IMR-90 (cell line): ENCODE results near the gene USH2A. TPM values are rescaled to one million over a fixed set of nuclear protein-coding genes. Genes with fewer than 3 reads are reported as not detected.

Source experiments
- ATAC-seq: fragments of 200-7000 bp; cut with Tn5 transposase; 2 replicates; pipeline ENCODE4 v1.9.1; 2020; ENCODE audit warnings: low read depth, mild to moderate bottlenecking, moderate library complexity
- BruUV-seq: library from RNA; stranded (reverse); fragments of 400-500 nt; replicated peaks from 2 replicates; lab custom pipeline; 2021; lab: Mats Ljungman, UMichigan
- CTCF ChIA-PET: fragments of 300-600 bp; formaldehyde crosslinking; extraction: SDS; loops from one replicate; lab custom pipeline; 2021; ENCODE audit warnings: antibody characterized with exemption; lab: Yijun Ruan, JAX
- POLR2A ChIA-PET: fragments of 300-600 bp; sonication (Branson Sonifier 250); formaldehyde crosslinking; loops from one replicate; lab custom pipeline; 2022; ENCODE audit warnings: antibody characterized with exemption; ENCODE audit not compliant: unreplicated experiment; lab: Charles Lee
- DNase-seq: peaks from one replicate; pipeline ENCODE4 v3.0.0; 2013
- H2AFZ ChIP-seq: replicated peaks from 2 replicates; pipeline ENCODE3; 2013; ENCODE audit warnings: low read length, mild to moderate bottlenecking; ENCODE audit not compliant: poor library complexity
- H2AK5ac ChIP-seq: 2 replicates; pipeline ENCODE4 v1.6.1; 2013; ENCODE audit warnings: low read depth, low read length, inconsistent platforms
- H2AK9ac ChIP-seq: replicated peaks from 2 replicates; pipeline ENCODE3; 2013; ENCODE audit warnings: mild to moderate bottlenecking, low read depth, low read length, moderate library complexity; ENCODE audit not compliant: poor library complexity
- H2BK120ac ChIP-seq: 2 replicates; pipeline ENCODE4 v1.6.1; 2013; ENCODE audit warnings: low read depth, low read length, inconsistent platforms
- H2BK15ac ChIP-seq: 3 replicates; pipeline ENCODE4 v1.6.1; 2013; ENCODE audit warnings: low read depth, low read length, inconsistent platforms
- H2BK20ac ChIP-seq: 2 replicates; pipeline ENCODE4 v1.6.1; 2013; ENCODE audit warnings: low read depth, mild to moderate bottlenecking, inconsistent platforms, low read length, moderate library complexity
- H2BK5ac ChIP-seq: 2 replicates; pipeline ENCODE4 v1.6.1; 2013; ENCODE audit warnings: mild to moderate bottlenecking, low read depth, low read length, inconsistent platforms; ENCODE audit not compliant: poor library complexity, severe bottlenecking
- H3K14ac ChIP-seq: replicated peaks from 2 replicates; pipeline ENCODE4 v1.6.1; 2013; ENCODE audit warnings: low read depth, low read length, inconsistent platforms
- H3K18ac ChIP-seq: 2 replicates; pipeline ENCODE4 v1.6.1; 2013; ENCODE audit warnings: low read depth, low read length, control low read depth
- H3K23ac ChIP-seq: 2 replicates; pipeline ENCODE4 v1.6.1; 2013; ENCODE audit warnings: low read depth, low read length, inconsistent platforms
- H3K27ac ChIP-seq: 2 replicates; pipeline ENCODE4 v1.5.1; 2013; ENCODE audit warnings: mild to moderate bottlenecking, control low read depth, low read length; ENCODE audit not compliant: insufficient read depth
- H3K27me3 ChIP-seq: 2 replicates; pipeline ENCODE4 v1.6.1; 2013; ENCODE audit warnings: low read length; ENCODE audit not compliant: control insufficient read depth, insufficient read depth
- H3K36me3 ChIP-seq: 2 replicates; pipeline ENCODE4 v1.6.1; 2013; ENCODE audit warnings: low read length, mixed read lengths; ENCODE audit not compliant: control insufficient read depth, insufficient read depth
- H3K4ac ChIP-seq: 2 replicates; pipeline ENCODE4 v1.6.1; 2013; ENCODE audit warnings: low read depth, low read length, inconsistent platforms
- H3K4me1 ChIP-seq: 2 replicates; pipeline ENCODE4 v1.6.1; 2013; ENCODE audit warnings: low read length, mixed read lengths; ENCODE audit not compliant: control insufficient read depth, insufficient read depth
- H3K4me2 ChIP-seq: 2 replicates; pipeline ENCODE4 v1.6.1; 2013; ENCODE audit warnings: low read depth, mild to moderate bottlenecking, control low read depth, low read length, moderate library complexity
- H3K4me3 ChIP-seq: 2 replicates; pipeline ENCODE4 v1.5.1; 2013; ENCODE audit warnings: low read depth, mild to moderate bottlenecking, control low read depth, low read length, moderate library complexity; ENCODE audit not compliant: insufficient read depth
- H3K56ac ChIP-seq: 2 replicates; pipeline ENCODE4 v1.6.1; 2013; ENCODE audit warnings: low read length, inconsistent platforms; ENCODE audit not compliant: insufficient read depth; ENCODE audit errors: extremely low read depth
- H3K79me1 ChIP-seq, 2 experiments: 2 replicates each; pipeline ENCODE4 v1.6.1; 2013; ENCODE audit warnings: low read length in 2 of 2, inconsistent platforms in 1 of 2, low read depth in 1 of 2
- H3K9ac ChIP-seq: 2 replicates; pipeline ENCODE4 v1.6.1; 2013; ENCODE audit warnings: low read depth, low read length, control low read depth
- H3K9me1 ChIP-seq: 2 replicates; pipeline ENCODE4 v1.6.1; 2013; ENCODE audit warnings: low read length, inconsistent platforms; ENCODE audit not compliant: insufficient read depth
- H3K9me3 ChIP-seq: 2 replicates; pipeline ENCODE4 v1.6.1; 2013; ENCODE audit warnings: low read length; ENCODE audit not compliant: control insufficient read depth, insufficient read depth
- H4K20me1 ChIP-seq: 2 replicates; pipeline ENCODE4 v1.6.1; 2013; ENCODE audit warnings: low read length, inconsistent platforms; ENCODE audit not compliant: insufficient read depth
- H4K5ac ChIP-seq: 2 replicates; pipeline ENCODE4 v1.6.1; 2013; ENCODE audit warnings: mild to moderate bottlenecking, low read depth, low read length, control low read depth
- H4K8ac ChIP-seq, 2 experiments: 2 replicates each; pipeline ENCODE4 v1.6.1; 2013; ENCODE audit warnings: low read depth in 2 of 2, low read length in 2 of 2, control low read depth in 1 of 2, inconsistent platforms in 1 of 2
- H4K91ac ChIP-seq: 2 replicates; pipeline ENCODE4 v1.6.1; 2013; ENCODE audit warnings: low read depth, low read length, inconsistent platforms; ENCODE audit not compliant: insufficient read depth
- BHLHE40 ChIP-seq: fragments of 150-350 bp; IDR thresholded peaks from 2 replicates; pipeline ENCODE4 v1.6.1; 2016; ENCODE audit warnings: mild to moderate bottlenecking, low read depth, low read length
- CHD1 ChIP-seq: IDR thresholded peaks from 2 replicates; pipeline ENCODE4 v1.6.1; 2012; ENCODE audit warnings: low read depth, low read length, improper control_type of control experiment
- CTCF ChIP-seq: conservative IDR thresholded peaks from 2 replicates; pipeline ENCODE4 v1.5.1; 2012; ENCODE audit warnings: mild to moderate bottlenecking, low read depth, low read length, improper control_type of control experiment
- ELK1 ChIP-seq: fragments of 150-350 bp; IDR thresholded peaks from 2 replicates; pipeline ENCODE4 v1.6.1; 2016; ENCODE audit warnings: low read depth, mild to moderate bottlenecking, low read length, moderate library complexity, borderline replicate concordance
- FOS ChIP-seq: fragments of 150-350 bp; IDR thresholded peaks from 2 replicates; pipeline ENCODE4 v1.6.1; 2016; ENCODE audit warnings: low read depth, low read length
- MAFK ChIP-seq: IDR thresholded peaks from 2 replicates; pipeline ENCODE4 v1.6.1; 2012; ENCODE audit warnings: low read depth, low read length, improper control_type of control experiment
- MAZ ChIP-seq: IDR thresholded peaks from 2 replicates; pipeline ENCODE4 v1.6.1; 2012; ENCODE audit warnings: low read depth, mild to moderate bottlenecking, low read length, improper control_type of control experiment, moderate library complexity, borderline replicate concordance
- MXI1 ChIP-seq: IDR thresholded peaks from 2 replicates; pipeline ENCODE4 v1.6.1; 2012; ENCODE audit warnings: low read depth, mild to moderate bottlenecking, low read length, moderate library complexity, borderline replicate concordance
- NFE2L2 ChIP-seq: fragments of 150-350 bp; IDR thresholded peaks from 2 replicates; pipeline ENCODE4 v1.6.1; 2016; ENCODE audit warnings: low read depth, mild to moderate bottlenecking, low read length
- RAD21 ChIP-seq: IDR thresholded peaks from 2 replicates; pipeline ENCODE4 v1.6.1; 2012; ENCODE audit warnings: low read length, improper control_type of control experiment
- RCOR1 ChIP-seq: IDR thresholded peaks from 2 replicates; pipeline ENCODE4 v1.6.1; 2012; ENCODE audit warnings: mild to moderate bottlenecking, low read length, improper control_type of control experiment; ENCODE audit not compliant: insufficient replicate concordance
- USF2 ChIP-seq: fragments of 150-350 bp; IDR thresholded peaks from 2 replicates; pipeline ENCODE4 v1.6.1; 2017; ENCODE audit warnings: mild to moderate bottlenecking, antibody characterized with exemption, low read length, low read depth
- WGBS, 2 experiments: methylation state at CpG; one replicate each; pipeline versions ENCODE4 v1.1.5 to v1.1.7; 2013; ENCODE audit warnings: missing lambda C conversion rate in 2 of 2; ENCODE audit not compliant: insufficient read length in 1 of 2; ENCODE audit errors: extremely low coverage in 2 of 2; 5-methylcytosine and 5-hydroxymethylcytosine counted together
- dilution Hi-C: fragments of 300-500 bp; cut with HindIII; formaldehyde crosslinking; loops from one replicate; pipeline ENCODE4 v1.14.3; 2018; ENCODE audit warnings: low sequenced_read_pairs; ENCODE audit not compliant: unreplicated experiment
- in situ Hi-C: fragments of 300-500 bp; cut with MboI; formaldehyde crosslinking; loops from 3 replicates; pipeline ENCODE4 v1.14.3; 2019; ENCODE audit warnings: low sequenced_read_pairs, inconsistent platforms, mixed read lengths
- intact Hi-C: fragments of 100-400 bp; cut with micrococcal nuclease; formaldehyde crosslinking; loops from 2 replicates; pipeline ENCODE4 v1.10.0; 2022
- polyA plus RNA-seq, 3 experiments: library from polyadenylated mRNA; depleted of rRNA; stranded (reverse); fragments of >200 nt; gene quantifications; 2 replicates each; pipeline ENCODE4 v1.2.3, GENCODE V29; 2012; ENCODE audit warnings: low replicate concordance in 1 of 3
- total RNA-seq: library from RNA; depleted of rRNA; stranded (reverse); fragments of >200 nt; gene quantifications from 2 replicates; pipeline ENCODE4 v1.2.3, GENCODE V29; 2012

Gene USH2A
- total and polyA plus RNA-seq, 2 of the 4 experiments (the other 2 are of a cell fraction), result under 0.01 to 0.02 TPM

GRCh38 chr1:216290074-216290473, 133.2 kb downstream of the USH2A start:
- H3K14ac ChIP-seq, result no peak overlapping the region
- in situ Hi-C loops, result no loop called here
- dilution Hi-C loops, result no loop called here
- no peak for TF ChIP-seq MAFK
- no peak for TF ChIP-seq MXI1
- no peak for TF ChIP-seq FOS
- no peak for TF ChIP-seq NFE2L2
- no peak for TF ChIP-seq CTCF
- no peak for TF ChIP-seq CHD1
- TF ChIP-seq USF2, result no peak
- no peak for TF ChIP-seq BHLHE40
- no peak for TF ChIP-seq MAZ
- TF ChIP-seq RCOR1, result no peak
- no peak for TF ChIP-seq ELK1
- TF ChIP-seq RAD21, result no peak
- H4K91ac ChIP-seq, result no peak overlapping the region
- no peak overlapping the region for H2AK5ac ChIP-seq
- ChIA-PET CTCF (no interaction called here), POLR2A (no interaction called here)
- H3K4me3 ChIP-seq, result no peak overlapping the region
- H3K9me3 ChIP-seq, result peaks cover 8% of the 10 kb centered on the region
- H3K9ac ChIP-seq, result no peak overlapping the region
- H3K4ac ChIP-seq, result no peak overlapping the region
- no peak overlapping the region for H2BK15ac ChIP-seq
- H3K9me1 ChIP-seq, result peaks cover 3% of the 10 kb centered on the region; the same call in 1 of the 2 replicates
- DNase-seq, result no peak
- no peak overlapping the region for H3K4me2 ChIP-seq
- no peak overlapping the region for H2BK120ac ChIP-seq
- intact Hi-C loops, result no loop called here
- H2AK9ac ChIP-seq, result no peak overlapping the region
- no peaks in the 10 kb centered on the region for H3K27me3 ChIP-seq
- no CpG with 5 or more reads among the region's 3 CpGs for WGBS, 2 experiments
- no peak overlapping the region for H4K5ac ChIP-seq
- no TSS peak for BruUV-seq
- H3K23ac ChIP-seq, result no peak overlapping the region
- H3K18ac ChIP-seq, result no peak overlapping the region
- no peak overlapping the region for H2BK5ac ChIP-seq
- no peak overlapping the region for H4K8ac ChIP-seq
- no peaks in the 10 kb centered on the region for H3K79me1 ChIP-seq
- H2AFZ ChIP-seq, result no peak overlapping the region
- H2BK20ac ChIP-seq, result no peak overlapping the region
- H4K20me1 ChIP-seq, result no peaks in the 10 kb centered on the region
- no peaks in the 10 kb centered on the region for H3K36me3 ChIP-seq
- H3K56ac ChIP-seq, result no peak overlapping the region
- no peak for ATAC-seq
- no peak overlapping the region for H3K27ac ChIP-seq
- H3K4me1 ChIP-seq, result no peaks in the 10 kb centered on the region
